Measurements from ENCODE around the gene ME3.

ME3 gene

DNA sequence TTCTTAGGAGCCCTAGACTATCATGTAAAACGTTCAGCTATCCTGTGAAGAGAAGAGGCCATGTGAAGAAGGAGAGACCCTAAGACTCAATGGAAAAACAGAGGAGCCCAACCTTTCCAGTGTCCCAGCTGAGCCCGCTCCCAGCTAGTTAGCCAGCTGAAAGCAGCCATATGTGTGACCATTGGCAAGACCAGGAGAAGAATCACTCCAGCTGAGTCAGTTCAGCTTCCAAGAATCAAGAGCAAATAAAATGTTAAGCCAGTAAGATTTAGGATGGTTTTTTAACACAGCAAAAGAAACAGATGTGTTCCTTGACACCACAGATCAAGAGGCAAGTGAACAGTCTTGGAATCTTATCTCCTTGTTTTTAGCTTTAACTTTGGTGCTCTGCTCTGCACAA lies 189.7 kb downstream of the ME3 start:
- DNase-seq: no peak

DNA sequence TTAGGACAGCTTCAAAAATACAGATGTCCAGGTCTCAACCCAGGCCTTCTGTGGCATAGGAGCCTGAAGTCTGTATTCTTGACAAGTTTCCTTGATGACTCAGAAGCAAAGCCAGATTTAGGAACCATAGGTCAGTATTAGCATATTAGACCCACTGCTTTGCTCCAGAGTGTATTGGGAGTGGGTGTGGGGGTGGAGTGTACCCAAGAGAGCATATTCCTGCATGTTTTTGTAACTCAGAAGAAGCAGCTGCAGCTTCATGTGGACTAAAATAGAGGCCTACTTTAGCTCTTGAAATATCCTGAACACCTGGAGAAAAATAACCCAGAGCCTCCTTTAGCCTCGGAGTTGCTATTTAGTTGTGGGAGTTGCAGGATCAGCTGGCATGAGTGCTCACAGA lies 191.0 kb downstream of the ME3 start:
- DNase-seq: no peak

- no peak for DNase-seq
Observed at GRCh38 chr11:86478348-86478747, 194.1 kb downstream of the ME3 start.

GRCh38 chr11:86477495-86478155 lies 194.8 kb downstream of the ME3 start:
- DNase-seq: no peak

- no peak for DNase-seq
Observed at GRCh38 chr11:86476109-86476861, 196.1 kb downstream of the ME3 start.

GRCh38 chr11:86475027-86475426 lies 197.4 kb downstream of the ME3 start:
- no peak for DNase-seq

DNA sequence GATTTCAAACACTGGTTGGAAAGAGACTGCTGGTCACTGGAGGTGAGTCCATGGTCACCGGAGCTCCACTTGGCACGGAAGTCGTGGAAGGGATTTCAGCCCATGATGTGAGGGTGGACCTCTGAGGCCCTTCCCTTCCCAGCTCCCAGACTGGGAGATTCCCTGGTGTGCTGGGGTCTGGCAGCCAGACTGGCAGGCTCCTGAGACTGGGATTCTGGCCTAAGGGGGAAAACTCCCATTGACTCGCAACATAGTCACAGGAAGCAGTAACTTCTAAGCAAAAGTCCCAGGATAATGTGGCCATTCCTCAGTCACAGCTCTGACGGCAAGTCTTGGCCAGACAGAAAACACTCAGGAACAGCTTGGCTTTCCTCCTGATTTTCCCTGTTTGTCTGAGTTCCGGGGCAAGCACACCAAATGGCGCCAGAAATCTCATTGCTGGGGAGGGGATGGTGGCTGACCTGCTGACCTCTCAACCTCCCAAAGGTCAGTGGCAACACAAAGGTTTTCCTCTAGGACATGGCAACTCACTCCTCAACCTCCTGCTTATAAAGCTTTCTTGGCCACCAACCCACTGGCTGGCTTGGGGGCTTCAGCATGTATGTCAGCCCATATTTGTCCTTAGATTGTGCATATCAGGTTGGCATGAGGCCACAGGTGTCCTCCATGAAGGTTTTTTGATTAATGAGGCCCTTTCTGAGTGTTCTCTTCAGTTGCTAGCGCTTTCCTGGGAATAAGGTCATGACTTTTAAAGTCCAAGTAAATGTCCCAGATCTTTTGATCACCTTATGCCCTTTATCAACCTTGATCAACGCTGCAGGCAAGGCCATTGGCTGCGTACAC lies 198.2 kb downstream of the ME3 start:
- no peak for DNase-seq

- DNase-seq: no peak
Observed at GRCh38 chr11:86469491-86470388, 202.7 kb downstream of the ME3 start.

GRCh38 chr11:86468169-86468568 lies 204.2 kb downstream of the ME3 start:
- no peak for DNase-seq

- DNase-seq: no peak
Observed at GRCh38 chr11:86464509-86465221, 207.8 kb downstream of the ME3 start.

DNA sequence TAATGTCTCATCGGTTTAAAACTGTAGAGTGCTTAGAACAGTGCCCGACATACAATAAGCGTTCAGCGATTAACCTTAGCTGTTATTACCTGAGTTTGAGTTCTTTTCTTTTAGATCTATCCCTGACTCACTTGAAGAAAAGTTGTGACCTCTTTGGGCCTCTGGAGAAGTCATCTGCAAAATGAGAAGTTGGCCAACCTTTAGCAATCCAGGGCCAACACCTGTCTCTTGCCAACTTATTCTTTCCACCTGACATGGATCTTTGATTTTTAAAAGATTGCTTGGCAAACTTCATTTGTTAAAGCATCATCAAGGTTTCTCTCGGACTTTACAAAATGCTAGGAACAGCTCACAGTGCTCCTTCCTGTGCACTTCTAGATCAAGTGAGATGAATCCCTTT lies 208.5 kb downstream of the ME3 start:
- no peak for DNase-seq

DNA sequence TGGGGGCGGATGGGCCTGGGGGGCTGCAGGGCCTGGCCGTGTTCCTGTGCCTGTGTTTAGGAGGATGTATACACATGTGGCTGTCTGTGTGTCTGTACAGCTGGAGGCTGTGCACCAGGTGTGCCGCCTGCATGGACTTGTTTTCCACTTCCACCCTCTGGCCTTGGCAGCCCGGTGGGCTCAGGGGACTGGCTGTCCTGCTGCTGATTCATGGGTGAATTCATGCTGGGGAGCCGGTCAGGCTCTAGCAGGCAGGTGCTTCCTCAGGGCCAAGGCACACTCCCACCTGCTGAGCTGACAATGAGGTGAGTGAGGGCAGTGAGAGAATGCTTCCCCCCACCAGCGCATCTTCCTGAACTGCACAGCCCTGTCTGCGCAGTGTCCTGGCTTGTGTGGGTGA lies 209.3 kb downstream of the ME3 start:
- DNase-seq: no peak

GRCh38 chr11:86461892-86462291 lies 210.5 kb downstream of the ME3 start:
- no peak for DNase-seq

DNA sequence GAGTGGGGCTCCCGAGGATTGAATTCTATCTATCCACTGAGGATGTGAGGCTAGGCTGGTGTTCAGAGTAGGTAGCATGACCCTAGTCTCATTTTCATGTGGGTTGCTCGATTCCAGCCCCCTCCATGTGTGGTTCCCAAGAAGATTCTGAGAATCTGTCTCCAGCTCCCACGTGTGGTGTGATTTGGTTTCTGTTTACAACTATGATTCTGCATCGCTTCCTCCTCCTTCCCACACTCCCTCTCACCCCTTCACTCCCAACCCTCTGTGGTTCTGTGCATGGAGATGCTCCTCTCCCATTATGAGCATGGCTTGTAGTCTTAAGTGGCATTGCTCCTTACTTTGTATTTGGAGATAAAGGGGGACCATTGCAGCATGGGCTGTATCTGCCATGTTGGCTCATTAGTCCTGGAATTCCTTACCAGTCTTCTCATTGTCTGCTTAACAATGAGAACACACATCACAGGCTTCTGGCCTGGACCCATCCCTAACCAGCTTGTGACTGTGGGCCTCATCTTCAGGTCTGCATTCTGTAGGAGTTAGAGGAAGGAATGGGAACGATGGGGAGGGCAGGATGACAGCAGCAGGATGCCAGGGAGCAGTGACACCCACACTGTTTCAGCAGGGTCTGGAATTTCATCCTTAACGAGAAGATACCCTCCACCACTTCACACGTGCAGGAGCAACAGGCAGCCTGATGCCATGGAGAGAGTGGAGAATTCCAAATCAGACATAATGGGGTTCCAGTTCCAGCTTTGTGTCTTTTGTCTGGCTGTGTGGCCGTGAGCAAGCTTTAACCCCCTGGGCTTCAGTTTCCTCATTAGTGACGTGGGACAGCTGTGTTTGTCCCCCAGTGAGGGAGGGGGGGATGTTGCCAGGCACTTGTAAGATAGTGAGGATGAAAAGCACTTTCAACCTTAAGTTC lies 211.7 kb downstream of the ME3 start:
- DNase-seq: no peak

DNA sequence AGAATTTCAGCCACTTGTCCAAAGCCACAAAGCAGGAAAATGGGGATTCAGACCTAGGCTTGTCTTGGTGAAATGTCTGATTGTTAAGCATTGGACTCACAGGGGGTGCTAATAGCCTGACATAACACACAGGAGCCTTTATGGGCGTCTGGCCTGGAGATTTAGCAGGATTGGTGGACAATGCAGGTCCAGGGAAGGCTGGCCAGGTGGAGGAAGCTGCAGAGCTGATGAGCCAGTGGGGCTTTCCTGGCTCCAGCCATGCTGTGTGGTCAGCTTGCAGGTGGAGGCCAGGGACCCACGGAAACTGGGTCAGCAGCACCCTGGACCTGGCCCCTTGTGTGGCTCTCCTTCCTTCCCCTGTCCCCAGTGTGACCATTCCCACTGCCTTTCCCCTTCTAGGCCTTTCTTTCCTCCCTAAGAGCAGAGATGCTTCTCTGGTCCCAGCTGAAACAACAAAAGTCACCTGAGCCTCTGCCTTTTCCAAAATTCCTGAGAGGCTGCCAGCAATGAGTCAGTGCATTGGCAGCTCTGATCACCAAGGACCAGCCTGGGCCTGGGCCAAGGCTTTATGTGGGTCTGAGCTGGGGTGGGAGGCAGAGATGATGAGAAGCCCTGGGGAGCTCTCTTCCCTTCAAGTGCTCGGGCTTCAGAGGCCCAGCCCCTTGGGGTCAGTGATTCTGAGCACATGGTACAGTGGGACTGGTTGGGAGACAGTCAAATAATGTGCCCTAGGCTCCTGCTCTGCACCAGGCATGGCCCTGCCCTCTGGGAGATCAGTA lies 212.5 kb downstream of the ME3 start:
- DNase-seq: no peak

GRCh38 chr11:86459002-86459385 lies 213.4 kb downstream of the ME3 start:
- no peak for DNase-seq

GRCh38 chr11:86458294-86459001 lies 214.0 kb downstream of the ME3 start:
- DNase-seq: no peak

DNA sequence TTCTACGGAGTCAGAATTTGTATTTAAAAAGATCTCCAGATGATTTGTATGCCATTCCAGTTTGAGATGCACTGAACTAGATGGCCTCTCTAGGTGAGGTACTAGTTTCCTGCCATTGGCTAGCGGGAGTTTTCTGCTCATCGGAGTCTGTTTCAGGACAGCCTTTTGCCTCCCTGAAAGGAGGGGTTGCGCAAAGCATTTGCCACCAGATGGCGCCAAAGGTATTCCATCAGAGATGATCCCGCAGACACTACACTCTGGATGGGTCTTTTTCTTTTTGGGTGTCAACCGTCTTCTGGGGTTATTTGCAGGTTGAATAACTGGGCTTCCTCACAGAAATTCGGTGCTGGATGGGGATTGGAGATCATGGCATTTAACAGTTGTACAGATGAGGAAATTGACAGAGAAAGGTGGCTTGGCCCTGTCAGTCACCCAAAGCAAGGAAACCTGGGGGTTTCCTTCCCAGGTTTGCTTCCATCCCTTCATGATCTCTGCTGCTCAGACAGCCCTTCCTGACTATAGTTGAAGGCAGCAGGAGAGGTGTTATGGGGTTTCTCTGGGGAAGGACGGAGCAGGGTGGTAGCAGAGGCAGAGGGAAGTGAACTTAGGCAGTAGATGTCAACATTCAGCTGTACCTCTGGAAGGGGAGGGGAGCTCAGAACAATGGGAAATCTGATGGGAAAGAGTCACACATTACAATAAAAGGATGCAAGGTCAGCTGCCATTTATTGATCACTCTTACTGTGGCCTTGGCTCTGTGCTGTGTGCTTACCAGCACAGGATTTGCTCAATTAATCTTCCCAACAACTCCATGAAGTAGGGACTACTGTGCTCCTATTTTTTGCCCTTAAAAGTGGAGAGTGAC lies 216.1 kb downstream of the ME3 start:
- peak; percentile 55 for DNase-seq
